Activated T-cell treated with anti-CD3 and anti-CD28 coated beads, Interleukin-2, amount 50 U/mL, for 48 hours (primary cell): ENCODE data around the gene BOD1L1.

Source experiments
- DNase-seq, 2 experiments: peaks; one replicate each; pipeline ENCODE4 v3.0.0-alpha.2; 2020

Gene BOD1L1

DNA sequence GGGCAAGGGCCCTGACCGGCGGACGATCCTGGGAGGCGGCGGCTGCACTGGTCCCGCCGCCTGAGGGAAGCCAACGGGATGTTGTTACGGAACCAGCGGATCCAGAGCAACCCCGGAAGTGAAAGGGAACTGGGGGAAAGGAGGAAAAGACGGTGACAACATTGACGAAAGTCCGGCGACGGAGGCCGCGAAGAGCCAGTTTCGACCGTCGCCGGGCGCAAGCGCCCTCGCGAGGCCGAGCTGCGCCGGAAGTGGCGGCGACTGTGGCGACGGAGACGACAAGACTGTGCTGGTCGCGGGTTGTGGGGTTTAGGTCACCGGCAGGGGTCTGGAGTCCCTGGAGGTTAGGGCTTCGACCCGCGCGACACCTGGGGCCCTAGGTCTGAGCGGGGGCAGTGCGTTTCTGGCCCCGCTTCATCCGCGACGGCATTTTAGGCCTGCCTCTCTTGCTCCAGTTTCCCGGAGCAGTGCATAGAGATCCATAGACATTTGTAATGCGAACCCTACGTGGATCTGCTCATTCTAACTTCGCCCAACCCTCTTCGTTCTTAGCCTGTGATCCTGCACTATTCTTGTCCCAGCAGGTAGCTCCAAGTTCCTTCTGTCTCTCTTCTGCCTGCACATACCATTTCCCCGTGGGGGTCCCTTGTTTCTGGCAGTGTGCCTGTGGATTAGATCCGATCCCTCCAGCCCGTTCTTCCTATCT, at the start of gene BOD1L1:
TSS of gene BOD1L1 (minus strand) at position 120 of the 706 bp plus-strand sequence. CDS start 138 bp downstream, outside the sequence.
- DNase-seq, result peak; percentile 85 to 90

DNA sequence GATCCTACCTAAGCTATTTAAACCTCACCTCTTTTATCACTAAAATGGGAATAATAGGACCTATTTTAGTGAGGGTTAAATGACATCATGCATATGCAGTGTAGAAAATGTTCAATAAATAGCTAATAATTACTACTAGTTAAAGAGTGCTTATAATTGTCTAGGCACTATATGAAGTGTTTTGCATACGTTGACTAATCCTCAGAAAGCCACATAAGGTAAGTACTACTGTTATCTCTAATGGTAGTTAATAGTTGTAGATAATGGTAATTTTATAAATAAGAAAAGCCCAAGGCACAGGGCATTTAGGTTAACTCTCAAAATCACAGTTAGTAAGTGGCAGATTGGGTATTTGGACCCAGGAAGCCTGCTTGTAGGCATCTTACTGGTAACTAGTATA, 47.4 kb upstream of the BOD1L1 start:
- no peak for DNase-seq

DNA sequence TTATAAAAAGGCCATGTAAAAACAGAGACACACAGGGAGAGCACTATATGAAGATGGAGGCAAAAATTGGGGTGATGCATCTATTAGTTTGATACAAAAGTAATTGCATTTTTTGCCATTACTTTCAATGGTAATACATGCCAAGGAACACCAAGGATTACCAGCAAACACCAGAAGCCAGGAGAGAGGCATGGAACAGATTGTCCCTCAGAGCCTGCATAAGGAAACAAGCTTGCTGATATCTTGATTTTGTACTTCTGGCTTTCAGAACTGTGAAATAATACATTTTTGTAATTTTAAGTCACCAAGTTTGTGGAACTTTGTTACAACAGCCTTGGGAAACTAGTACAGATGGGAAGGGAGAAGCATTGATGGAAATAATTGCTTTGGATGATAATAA, 45.6 kb upstream of the BOD1L1 start:
- no peak for DNase-seq

DNA sequence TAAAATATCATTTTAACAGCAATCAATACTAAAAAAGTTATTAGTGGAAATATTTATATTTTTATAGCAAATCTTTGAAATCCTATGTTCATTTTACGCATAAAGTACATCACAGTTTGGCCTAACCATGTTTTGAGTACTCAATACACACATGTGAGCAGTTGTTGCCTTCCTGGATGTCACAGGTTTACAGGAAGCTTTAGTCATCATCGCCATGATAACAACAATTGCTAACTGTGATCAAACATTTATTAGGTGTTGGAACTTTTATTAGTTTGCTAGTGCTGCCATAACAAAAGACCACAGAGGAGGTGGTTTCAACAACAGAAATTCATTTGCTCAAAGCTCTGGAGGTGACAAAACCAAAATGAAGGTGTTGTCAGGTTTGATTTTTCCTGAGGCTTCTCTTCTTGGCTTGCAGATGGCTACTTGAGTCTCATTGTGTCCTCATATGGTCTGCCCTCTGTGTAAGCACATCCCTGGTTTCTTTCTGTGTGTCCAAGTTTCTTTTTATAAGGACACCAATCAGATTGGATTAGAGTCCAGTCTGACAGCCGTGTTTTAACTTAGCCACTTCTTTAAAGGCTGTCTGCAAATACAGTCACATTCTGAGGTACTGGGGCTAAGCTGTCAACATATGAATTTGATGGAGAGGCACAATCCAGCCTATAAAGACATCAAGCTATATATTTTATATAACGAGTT, 43.1 kb upstream of the BOD1L1 start:
- DNase-seq, result no peak

DNA sequence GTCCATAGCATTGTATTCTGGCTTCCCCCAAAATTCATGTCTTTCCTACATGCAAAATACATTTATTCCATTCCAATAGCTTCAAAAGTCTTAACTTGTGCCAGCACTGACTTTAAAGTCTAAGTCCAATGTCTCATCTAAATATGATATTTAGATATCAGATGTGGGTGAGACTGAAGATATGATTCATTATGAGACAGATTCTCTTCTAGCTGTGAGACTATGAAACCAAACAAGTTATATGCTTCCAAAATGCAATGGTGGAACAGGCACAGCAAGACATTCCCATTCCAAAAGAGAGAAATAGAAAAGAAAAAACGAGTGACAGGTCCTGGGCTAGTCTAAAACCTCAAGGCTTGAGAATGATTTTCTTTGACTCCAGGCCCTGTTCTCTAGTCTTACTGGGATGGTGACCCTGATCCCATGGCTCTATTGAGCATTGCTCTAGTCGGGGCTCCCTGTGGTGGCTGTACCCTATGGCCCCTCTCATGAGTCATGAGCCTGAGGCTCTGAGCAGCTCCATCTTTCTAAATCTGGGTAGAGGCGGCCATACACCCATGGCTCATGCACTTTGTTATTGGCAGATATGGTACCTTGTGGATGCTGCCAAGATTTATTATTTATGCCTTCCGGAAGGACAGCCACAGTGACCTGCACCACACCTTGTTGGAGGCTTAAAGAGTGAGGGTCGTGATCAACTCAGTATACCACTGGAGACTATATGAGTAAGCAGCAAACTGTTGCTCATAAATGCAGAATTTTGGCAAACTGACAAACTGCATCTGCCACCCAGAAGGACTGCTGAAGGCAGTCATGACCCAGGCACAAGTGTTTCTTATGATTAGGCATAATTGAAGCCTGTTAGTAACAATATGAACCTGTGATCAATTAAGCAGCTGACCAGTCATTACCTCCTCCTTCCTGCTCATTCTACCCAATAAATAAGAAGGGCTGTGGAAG, 38.5 kb upstream of the BOD1L1 start:
- DNase-seq, result no peak

DNA sequence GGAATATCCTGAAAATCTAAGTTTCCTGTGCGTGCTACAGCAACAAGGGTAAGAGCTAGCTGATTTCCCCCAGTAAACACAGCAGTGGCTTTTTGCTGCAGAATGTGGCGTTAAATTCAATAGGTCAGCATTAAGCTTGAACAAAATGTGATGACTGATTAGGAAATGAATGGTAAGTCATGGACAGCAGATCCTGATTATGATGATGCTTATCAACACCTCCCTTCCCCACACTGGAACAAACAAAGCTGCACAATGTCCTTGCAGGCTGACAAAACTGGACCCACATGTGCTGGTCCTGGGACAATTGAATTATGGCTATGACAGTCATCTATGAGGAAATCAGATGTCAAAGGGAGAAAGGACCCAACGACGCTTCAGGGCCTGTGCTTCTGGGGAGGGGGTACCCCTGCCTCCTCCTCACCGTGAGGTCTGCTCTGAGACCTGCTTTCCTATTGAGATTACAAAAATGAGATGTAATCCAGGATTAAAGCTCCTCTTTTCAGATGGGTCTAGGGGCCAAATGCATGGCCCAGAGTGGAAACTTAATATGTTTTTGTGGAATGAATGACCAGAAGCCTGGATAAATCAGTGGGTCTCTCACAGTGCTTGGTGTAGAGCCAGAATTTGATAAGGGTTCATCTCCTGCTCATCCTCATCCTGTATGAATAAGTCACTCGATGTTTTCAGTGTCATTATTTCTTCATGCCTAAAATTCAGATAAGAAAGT, 32.0 kb upstream of the BOD1L1 start:
- DNase-seq, result no peak

DNA sequence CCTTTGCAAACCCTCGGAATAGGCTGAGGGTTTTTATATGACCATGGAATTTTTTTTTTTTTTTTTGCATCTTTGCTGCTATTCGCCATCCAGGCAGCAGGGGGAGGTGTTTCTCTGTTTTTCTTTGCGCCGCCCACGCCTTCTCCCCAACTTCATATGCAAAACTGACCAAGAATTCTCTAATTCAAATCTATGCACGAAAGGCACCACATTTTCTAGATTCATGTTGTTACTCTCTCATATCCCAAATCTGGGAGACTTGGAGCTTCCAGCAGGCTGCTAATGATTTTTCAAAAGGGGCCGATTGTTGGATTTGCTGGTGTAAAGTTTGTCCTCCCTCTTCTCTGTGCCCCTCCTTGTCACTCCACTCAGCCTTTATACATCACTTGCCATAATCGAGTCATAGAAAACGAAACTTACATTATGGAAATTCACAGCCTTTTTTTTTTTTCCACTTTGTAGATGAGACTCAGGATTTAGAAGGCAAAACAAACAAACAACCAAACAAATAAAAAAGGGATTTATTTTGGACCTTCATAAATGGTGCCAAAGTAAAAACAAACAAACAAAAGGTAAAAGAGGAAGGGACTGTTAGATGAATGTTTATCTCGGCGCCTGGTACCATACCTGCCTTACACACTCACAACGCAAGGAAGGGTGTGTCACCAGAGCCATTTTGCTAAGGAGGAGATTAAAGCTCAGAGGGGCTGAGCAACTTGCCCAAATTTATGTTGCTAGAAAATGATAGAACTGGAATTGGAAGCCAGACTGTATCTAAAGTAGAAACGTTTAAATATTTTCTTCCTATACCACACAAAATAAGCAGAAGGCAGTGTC, 29.3 kb upstream of the BOD1L1 start:
- peak; percentile 76 to 79 for DNase-seq

DNA sequence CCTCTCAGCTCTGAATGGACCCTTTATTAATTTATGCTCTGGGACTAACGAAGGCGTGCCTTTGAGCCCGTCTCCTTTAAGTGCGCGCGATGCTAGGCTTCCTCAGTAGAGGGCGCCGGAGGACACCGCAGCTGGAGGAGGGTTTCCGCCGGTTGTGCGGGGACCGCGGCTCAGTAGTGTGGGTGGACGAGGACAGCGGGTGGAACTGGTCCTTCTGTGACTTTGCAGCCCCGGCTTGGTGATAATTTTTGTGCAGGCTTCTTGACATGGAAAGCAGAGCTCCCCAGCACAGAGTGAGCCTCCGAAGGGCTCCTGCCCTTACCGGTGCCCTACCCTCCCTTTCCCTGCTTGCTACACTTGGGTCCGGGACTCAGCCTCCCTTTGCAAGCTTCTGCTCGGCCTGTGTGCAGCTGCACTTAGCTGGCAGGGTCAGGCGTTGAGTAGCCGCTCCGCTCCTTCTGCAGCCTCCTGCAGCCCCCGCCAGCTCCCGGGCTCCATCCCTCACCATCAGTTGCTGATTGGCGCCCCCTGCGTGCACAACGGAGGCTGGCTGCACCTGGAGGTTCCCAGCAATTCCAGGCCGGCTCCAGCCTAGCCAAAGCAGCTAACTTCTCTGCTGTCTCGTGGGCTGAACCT, 26.8 kb upstream of the BOD1L1 start:
- DNase-seq, result peak; percentile 89

DNA sequence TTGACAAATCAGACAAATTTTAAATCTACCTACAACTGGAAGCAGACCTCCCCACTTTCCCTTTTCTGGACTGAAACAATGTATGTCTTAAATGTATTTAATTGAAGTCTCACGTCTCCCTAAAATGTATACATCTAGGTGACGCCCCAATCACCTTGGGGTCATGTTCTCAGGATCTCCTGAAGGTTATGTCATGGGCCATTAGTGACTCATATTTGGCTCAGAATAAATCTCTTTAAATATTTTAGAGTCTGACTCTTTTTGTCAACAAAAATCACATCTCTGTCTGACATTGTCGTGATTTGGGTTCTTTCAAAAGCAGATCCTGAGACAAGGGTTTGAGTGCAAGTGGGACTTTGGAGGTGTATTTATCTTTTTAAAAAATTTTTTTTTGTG, 26.2 kb upstream of the BOD1L1 start:
- no peak for DNase-seq

DNA sequence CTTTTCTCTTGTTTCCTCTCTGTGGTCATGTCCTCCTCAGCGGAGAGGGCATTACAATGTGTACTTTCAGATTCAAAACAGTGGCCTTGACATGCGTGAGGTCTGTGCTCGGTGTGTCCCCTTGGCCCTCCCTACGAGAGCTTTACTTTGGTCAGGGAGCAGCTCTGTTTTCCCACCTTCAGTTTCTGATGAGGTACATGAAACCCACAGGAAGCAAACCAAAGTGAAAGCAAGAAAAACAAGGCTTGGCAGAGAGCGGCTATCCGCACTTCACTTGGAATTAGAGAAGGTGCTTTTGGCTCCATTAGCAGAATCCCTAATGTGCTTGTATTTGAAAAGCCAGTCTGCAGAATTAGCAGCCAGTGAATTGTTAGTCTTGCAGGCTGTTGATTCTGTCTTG, 19.5 kb upstream of the BOD1L1 start:
- DNase-seq, result no peak

DNA sequence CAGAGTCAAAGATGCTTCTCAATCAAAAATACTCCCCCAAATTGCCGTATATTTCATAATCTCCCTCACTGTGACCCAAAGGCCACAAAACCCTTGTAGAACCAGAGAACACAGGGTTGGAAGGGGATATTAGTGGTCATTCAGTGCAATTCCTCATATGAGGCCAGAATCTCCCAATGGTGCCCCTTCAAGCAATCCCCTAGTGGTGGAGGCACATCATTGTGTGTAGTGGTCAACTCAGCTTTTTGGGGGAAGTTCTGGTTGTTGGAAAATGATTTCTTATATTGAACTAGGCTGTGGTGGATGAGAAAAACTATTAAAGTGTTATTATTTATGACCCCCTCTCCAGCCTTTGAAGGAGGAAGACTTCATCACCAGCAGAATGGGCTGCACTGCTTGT, 17.6 kb upstream of the BOD1L1 start:
- no peak for DNase-seq

DNA sequence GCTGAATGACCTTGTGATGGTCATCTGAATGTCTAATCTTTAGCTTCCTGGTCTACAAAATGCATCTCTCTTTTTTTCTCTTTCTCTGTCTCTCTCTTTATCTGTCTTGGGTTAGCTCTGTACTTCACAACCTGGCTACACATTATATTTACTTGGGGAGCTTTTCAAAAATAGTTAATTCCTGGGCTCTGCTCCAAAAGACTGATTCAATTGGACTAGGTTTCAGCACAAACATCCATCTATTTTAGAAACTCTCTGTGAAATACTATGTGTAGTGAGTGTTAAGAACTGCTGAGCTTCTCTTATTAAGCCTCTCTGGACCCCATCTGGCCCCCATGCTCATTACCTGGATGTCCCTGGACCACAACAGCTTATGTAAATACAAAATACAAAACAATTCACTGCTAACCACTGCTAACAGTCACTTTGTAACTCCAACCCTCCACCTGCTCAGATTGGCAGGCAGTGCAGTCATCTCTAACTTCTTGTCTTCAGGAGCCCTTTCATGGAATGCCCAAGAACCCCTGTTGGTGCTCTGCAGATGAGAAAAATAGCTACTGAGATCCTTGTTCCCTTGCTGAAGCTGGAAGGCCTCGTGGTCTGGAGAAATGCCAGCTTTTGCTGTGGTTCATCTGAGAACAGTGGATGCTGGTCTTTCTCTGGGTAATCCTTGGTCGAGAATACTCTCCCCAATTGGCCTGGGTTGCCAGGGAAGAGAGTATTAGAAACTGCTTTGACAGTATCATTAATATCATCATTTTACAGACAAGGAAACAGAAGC, 14.8 kb upstream of the BOD1L1 start:
- DNase-seq, result no peak

DNA sequence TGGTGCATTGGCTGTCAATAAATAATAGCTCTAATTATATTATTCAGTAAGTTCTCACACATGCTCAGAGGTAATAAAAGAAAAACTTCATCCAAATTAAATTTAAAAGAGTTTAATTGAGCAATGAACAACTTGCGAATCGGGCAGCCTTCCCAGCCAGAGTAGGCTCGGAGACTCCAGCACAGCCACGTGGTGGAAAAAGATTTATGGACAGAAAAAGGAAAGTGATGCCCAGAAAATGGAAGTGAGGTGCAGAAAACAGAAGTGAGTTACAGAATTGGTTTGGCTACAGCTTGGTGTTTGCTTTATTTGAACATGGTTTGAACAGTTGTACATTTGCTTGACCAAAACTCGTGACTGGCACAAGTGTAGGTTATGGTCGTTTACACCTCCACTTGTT, 13.6 kb upstream of the BOD1L1 start:
- no peak for DNase-seq

DNA sequence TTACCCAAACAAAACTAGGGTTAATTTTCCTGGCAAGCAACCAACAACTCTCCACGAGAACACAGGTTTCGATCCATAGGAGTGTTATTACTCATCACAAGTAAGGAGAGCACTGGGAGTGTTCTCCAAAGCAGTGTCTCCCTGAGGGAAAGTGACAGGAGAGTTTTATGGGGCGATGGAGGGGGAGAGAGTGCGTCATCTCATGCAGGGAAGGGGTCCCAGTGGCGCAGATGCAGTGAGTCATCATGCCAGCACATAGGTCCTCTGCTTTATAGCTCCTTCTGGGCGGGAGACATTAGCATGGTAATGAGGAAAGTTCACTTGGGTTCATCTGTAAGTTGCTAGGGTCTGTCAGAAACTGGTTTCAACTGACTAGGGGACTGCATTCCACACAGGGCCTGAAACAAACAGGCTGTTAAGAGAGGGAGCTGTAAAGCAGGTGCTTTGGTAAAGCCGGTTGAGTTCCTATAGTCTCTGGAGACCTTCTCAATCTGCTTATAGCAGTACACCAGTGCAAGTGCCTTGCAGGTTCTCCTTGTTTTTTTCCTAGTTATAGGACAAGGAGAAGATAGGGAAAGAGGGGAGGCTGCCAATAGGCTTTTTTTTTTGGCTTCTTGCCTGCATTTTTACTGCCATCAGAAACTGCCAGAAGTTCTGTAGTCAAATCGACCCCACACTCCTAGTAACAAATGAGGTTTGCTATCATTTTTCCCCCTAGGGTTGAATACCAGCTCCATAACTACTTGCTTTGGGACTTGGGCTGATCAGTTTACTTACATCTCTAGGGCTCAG, 12.8 kb upstream of the BOD1L1 start:
- no peak for DNase-seq

DNA sequence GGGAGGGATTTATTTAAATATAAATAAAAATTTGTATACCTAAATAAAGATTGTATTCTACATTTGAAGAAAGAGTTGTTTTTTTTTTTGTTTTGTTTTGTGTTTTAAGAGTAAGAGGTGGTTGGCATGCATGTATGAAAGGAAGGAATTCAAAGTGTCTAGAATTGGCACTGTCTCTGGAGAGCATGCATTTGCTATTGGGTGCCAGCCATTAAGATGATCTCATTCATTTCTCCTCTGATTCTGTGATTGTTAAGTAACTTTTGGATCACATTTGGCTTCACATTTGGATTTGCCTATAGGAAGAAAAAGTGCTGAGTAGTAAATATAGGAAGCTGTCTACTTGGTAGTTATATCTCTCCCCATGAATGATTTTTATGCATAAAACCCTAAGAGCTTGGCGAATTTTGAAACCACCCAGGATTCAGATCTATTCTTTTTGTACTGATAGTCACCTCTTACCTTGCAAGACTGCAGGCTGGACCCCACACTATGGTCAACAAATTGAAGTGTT, 7.8 kb upstream of the BOD1L1 start:
- no peak for DNase-seq

DNA sequence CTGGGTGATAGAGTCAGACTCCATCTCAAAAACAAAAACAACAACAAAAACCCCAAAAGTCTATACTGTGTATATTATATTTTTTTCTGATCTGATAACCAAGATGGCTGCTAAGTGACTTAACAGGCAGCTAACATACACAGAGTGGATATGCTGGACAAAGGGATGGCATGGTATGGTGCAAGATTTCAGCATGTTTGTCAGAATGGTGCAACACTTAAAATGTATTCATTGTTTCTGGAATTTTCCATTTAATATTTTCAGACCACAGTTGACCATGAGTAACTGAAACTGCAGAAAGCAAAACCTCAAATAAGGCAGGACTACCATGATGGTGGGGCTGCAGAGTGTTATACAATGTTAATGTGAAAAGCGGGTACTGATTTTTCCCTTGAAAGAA, 6.1 kb upstream of the BOD1L1 start:
- DNase-seq, result no peak

DNA sequence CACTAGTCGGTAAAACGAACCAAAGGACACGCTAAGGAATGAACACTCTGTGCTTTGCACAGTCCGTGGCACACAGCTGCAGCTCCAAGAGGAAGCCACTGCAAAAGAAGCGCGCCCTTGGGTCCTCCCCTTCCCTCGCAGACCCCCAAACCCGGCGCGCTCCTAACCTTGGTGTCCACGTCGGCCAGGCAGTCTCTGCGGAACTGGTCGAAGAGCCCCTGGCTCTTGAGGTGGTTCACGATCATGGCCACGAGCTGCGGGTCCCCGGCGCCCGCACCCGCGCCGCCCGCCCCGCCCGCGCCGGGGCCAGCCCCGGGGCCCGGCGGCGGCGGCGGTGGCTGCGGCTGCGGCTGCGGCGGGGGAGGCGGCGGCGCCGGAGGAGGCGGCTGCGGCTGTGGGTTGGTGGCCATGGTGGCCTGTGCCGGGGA, 333 bp downstream of the BOD1L1 start:
- peak in 1 of 2 experiments; percentile 53 for DNase-seq

DNA sequence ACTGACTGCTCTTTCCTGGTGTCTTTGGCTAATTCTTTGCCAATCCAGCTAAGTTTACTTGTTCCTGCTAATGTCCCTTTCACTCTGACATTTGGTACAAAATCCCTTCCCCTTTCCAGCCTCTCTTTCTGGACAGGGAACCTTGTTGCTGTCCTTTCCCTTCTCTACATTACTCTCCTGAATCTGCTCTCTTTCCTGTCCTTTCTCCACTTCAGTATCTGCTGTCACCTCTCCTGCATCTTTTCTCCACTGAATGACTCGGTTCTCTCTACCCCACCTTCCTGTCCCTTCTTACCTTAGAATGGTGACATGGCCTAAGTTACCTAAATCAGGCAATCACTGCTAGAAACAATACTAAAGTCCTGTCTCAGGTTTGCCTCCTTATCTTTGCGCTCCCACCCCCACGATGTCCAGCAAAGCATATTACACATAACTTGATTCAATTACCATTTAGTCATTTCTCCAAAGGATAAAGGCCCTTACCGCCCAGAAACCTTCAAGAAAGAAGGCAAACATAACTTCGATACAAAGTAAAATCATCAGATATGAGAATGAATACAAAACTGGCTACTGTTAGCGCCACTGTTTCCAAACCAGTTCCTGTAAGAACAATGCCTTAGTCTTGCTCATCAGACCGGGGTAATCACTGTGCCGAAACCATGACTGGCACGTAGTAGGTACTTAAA, 890 bp downstream of the BOD1L1 start:
- no peak for DNase-seq
